ENCODE measurements around the gene ARGFX.
"Not testable (repeated sequence)": the region's sequence is repeated elsewhere in the genome, so short reads cannot be mapped to it uniquely, and the experiment has no call there.

Gene ARGFX

DNA sequence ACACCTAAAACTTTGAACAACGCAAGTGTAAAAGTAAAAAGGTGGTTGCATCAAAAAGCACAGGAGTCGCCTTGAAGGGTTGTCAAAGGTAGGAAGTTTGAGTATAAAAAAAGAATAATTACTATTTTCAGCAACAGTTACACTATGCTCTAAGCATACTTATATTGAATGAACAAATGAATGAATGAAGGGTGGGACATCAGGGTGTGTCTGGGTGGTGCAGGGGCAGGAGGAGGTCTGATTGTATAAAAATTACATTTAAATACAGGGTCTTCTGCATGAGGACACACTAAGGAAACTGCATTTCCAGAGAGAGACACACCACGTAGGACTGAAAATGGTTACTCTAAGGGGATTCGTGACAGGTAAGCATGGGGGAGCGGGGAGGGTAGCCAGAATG, at the start of gene ARGFX:
Gene ARGFX (plus strand): TSS at position 301 of the 400 bp plus-strand sequence. CDS start 2,765 bp downstream, outside the sequence.
- no peak for DNase-seq (ENCODE audit: low read depth in 4 of 4, low spot score in 1 of 4)

DNA sequence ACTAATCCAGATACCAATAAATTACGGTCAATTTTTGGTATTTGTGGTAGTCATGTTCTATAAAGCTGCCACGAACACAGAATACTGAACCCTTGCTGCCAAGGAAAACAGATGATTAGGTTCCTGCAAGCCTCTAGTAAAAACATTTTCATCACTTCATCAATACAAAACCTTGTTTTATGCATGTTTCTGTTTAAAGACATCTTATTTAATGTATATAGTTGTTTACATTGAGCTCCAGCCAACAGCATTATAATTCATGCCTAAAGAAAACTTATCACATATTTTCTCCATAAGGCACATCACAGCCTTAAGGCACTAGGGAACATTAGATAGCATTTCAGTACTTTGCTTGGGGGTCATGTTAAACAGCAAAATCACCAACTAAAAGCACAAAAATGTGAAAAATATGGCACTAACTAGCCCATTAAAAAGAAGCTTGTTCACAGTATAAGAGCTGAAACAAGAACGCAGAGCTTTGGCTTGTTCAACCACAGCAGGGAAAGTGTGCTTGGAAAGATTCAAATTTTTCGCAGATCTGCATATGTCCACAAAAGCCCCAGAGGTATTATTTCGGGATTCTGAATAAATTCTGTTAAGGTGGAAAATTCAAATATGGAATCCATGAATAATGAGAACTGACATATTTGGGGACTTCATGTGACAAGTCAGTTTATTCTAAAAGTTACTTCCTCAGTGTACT, 49.6 kb upstream of the ARGFX start:
- DNase-seq (ENCODE audit: low read depth in 4 of 4, low spot score in 1 of 4), result no peak

DNA sequence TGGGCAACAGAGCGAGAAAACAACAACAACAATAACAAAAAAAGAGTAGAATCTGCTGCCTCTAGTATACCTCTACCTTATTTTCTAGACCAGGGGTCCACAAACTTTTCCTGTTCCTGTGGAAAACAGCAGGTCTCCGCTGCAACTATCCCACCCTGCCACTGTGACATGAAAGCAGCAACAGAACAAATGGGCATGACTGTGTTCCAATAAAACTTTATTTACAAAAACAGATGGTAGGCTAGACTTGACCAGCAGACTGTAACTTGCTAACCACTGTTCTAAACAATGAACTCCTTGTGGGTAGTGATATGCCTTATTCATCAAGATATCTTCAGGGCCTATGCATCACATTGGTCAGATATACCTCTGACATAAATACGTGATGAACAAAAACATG, 47.2 kb upstream of the ARGFX start:
- DNase-seq (ENCODE audit: low read depth in 4 of 4, low spot score in 1 of 4), result no peak

DNA sequence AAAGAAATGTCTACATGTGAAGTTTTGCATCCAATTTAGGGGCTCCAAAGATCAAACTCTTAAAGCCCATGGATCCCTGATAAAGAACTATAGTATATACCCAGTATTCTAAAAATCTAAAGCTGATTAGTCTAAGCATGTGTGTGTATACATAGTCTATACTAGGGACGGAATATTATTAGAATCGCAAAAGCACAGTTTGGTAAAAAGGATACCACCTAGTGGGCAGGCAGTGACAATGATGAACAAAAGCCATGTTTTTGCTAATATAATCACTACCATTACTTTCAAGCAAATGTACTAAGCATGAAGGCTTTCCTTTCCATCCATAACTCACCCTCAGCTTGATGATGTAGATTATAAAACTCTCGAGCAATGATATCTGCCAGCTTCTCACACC, 38.4 kb upstream of the ARGFX start:
- no peak for DNase-seq (ENCODE audit: low read depth in 4 of 4, low spot score in 1 of 4)

DNA sequence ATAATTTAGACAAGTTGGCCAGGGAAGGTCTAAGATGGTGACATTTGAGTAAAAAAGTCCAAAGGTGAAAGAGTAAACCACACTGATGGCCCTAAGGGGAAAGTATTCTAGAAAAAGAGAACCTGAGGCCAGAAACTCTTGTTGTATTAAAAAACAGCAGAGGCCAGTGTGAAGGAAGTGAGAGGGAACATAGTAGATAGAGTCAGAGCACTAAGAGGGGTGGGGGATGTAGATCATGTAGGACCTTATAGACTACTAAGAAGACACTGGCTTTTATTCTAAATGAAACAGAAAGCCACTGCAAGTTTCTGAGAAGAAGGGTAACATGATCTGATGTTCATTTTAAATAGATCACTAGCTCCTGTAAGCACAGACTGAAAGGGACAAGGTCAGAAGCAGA, 36.5 kb upstream of the ARGFX start:
- no peak for DNase-seq (ENCODE audit: low read depth in 4 of 4, low spot score in 1 of 4)

DNA sequence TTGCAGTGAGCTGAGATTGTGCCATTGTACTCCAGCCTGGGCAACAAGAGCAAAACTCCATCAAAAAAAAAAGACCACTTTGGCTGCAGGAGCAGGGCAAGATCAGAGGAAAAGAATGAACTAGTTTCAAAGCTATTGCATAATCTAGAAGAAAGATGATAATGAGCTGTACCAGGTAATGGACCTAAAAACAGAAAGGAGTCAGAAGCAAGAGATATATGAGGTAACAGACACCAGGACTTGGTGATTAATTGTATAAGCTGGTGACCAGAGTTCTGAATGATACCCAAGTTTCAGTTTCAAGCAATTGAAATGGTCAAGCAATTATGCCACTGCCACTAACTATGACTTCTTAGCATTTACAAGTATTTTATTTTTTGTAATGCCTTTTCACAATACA, 24.8 kb upstream of the ARGFX start:
- no peak for DNase-seq (ENCODE audit: low read depth in 4 of 4, low spot score in 1 of 4)

DNA sequence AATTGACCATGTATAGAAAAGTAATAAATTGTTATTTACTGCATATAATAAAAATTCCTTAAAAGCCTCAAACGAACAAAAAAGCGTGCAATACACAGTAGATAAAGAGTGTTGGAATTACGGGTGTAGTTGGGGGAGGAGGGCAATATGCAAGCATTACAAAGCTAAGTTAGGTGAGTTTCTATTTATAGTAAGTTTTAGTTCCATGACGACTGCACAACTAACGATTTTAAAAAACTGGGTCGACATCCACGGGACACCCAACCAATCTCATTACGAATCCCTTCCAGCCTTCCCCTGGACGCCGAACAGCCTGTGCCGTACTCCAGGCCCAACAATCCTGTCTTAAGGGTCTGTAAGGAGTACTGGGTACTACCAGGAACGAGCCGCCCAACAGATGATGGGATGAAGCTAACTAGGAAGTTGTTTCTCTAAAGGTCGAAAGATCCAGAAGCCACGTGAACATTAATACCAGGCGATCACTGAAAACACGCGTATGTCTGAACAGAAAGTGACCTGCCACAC, 22.6 kb upstream of the ARGFX start:
- DNase-seq (ENCODE audit: low read depth in 4 of 4, low spot score in 1 of 4), result no peak

DNA sequence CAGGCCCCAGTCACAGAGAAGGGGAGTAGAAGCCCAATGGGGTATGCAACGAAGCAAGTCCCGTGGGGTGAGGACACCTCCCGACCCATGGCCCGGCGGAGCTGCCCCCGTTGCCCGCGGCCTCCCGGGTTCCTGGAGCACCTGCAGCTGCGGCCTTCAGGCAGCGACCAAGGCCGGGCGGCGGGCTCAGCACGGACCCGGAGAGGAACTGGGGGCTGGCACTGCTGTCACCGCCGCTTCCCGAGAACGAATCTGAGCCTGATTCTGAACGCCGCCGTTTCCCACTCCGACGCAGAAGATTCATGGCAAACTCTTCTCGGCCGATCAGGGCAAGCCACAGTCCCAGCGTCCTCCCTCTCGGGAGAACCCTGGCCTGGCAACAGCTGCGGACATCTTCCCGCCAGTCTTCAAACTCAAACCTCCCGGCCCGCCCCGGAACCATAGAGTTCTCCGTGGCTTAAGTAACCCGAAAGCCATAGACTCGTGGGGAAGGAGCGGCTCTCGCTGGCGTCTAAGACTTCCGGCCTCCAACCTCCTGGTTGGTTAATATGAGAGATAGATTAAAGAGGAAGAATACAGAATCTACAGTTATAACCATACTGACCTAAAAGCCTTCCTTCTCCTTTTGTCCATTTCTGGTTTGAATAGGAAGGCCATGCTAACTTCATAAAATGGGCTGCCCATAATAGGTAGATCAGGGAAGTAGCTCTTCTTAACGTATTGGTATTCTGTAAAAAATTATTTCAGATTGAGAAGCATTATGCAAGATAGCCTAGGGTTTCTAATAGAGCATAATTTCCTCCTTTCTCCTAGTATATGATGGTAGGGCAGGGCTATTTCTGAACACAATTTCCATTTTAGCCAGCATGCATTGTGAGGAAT, 21.9 kb upstream of the ARGFX start, which contains the start of gene POLQ:
Gene POLQ (minus strand): TSS at position 415 of the 882 bp plus-strand sequence. CDS start 111 bp downstream, at position 304.
- DNase-seq (ENCODE audit: low read depth in 4 of 4, low spot score in 1 of 4), result peak; percentile 70 to 83 (median 76)

DNA sequence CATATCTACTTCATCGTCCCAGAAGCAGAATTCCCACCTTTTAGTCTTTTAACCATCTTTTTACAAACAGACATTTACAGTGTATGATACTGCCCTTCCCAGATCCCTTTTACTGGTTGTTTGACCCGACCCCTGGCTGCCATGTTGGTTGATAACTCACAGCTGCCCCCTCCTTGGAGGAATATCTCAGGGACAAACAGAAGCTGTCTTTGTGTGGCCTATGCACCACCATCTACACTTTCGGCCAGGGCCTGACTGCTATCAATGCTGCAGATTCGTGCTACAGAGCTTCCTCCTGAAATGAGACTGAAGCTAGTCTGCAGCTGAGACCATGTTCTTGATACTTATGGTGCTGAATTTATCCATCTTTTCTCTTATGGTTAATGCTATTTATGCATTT, 15.4 kb upstream of the ARGFX start:
- no peak for DNase-seq (ENCODE audit: low read depth in 4 of 4, low spot score in 1 of 4)

DNA sequence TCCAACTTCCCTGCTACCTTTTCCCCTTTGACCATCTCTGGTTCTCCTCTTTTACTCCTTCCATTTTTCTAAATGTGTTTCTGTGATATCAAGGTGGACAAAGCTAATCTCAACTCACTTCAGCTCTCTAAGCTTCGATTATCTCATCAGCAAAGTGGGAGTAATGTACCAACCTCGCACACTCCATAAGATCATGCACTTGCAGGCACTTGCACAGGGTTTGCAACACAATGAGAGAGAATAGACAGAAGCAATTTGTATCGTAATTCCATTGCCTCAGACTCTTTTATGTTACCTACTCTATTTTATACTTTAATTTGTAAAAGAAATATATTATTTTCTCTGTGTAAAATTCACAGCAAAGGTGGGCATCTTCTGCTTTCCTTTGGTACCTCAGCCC, 15.0 kb upstream of the ARGFX start:
- DNase-seq (ENCODE audit: low read depth in 4 of 4, low spot score in 1 of 4), result no peak

DNA sequence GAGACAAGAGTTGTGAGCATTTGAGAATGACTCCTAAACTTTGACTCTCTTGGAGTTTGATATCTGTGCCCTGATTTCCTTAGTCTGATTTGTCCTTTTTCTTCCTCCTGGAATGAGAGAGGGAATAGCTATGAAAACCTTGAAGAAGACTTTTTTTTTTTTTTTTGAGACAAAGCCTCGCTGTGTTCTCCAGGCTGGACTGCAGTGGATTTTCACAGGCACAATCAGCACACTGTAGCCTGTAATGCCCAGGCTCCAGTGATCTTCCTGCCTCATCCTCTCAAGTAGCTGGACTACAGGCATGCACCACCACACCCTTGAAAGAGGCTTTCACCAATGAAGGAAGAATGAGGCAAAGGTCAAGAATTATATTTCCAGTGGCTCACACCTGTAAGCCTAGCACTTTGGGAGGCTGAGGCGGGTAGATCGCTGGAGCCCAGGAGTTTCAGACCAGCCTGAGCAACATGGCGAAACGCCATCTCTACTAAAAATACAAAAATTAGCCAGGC, 10.3 kb upstream of the ARGFX start:
- DNase-seq (ENCODE audit: low read depth in 4 of 4, low spot score in 1 of 4), result no peak

DNA sequence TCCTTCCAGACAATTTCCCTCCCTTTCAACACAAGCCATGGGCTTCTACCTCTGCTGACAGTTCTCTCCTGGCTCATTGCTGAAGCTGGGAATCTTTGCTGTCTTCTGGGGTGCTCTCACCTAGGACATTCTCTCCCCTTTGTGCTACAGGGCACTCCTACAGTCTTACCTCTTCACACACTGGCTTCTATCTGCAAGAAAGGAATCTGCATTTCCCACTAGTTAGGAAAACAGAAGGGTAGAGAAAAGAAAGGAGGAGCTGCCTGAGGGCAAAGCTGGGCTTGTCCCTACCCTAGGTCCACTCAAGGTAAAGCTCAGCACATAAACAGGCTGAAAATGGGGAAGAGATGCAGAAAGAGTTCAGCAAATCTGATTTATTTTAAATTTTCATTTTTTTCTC, 5.6 kb upstream of the ARGFX start:
- DNase-seq (ENCODE audit: low read depth in 4 of 4, low spot score in 1 of 4), result no peak

DNA sequence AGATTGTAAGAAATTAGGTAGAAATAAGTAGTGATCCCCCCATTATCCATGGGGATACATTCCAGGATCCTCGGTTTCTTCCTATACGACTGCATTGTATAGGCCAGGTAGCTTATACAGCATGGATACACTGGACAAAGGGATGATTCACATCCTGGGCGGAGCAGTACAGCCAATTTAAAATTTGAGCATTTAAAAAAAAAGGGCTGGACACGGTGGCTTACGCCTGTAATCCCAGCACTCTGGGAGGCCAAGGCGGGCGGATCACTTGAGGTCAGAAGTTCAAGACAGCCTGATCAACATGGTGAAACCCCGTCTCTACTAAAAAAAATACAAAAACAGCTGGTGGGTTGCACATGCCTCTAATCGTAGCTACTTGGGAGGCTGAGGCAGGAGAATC, 976 bp upstream of the ARGFX start:
- DNase-seq (ENCODE audit: low read depth in 4 of 4, low spot score in 1 of 4), result no peak

DNA sequence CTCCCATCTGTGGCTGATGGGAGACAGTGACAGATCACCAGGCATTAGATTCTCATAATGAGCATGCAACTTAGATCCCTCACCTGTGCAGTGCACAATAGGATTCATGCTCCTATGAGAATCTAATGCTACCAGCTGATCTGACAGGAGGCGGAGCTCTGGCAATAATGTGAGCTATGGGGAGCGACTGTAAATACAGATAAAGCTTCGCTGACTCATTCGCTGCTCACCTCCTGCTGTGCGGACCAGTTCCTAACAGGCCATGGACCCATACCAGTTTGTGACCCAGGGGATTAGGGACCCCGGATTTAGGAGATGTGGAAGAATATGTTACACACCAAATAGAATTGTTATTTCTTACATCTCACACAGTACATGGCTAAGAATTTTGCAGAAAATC, 6.7 kb downstream of the ARGFX start:
- no peak for DNase-seq (ENCODE audit: low read depth in 4 of 4, low spot score in 1 of 4)

DNA sequence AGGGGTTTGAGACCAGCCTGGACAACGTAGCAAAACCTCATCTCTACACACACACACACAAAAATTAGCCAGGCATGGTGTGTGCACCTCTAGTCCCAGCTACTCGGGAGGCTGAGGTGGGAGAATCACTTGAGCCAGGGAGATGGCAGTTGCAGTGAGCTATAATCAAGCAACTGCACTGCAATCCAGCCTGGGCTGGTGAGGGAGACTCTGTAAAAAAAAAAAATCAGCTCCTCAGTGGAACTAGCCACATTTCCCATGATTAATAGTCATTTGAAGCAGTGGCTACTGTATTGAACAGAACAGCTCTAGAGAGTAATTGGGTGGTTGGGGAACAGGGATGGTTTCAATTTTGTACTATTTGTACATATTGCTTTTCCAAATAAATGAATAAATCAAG, 13.9 kb downstream of the ARGFX start:
- DNase-seq (ENCODE audit: low read depth in 4 of 4, low spot score in 1 of 4), result no peak

DNA sequence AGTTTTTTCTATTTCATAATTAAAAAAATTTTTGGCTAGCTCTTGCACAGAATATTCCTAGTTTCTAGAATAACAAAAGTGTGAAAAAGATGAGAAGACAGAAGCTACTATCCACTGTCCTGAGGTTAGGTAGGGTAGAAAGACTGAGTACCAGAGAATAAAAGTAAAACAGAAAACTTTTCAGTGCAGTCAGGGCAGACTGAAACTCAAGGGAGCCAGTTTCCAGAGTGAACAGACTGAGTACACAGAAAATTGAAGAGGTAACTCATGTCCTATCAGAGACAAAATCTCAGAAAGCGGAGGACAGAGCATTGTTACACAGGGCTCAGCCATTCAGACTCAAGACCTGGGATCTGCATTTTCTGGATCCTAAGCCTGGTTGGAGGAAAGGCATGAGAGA, 16.7 kb downstream of the ARGFX start:
- no peak for DNase-seq (ENCODE audit: low read depth in 4 of 4, low spot score in 1 of 4)

DNA sequence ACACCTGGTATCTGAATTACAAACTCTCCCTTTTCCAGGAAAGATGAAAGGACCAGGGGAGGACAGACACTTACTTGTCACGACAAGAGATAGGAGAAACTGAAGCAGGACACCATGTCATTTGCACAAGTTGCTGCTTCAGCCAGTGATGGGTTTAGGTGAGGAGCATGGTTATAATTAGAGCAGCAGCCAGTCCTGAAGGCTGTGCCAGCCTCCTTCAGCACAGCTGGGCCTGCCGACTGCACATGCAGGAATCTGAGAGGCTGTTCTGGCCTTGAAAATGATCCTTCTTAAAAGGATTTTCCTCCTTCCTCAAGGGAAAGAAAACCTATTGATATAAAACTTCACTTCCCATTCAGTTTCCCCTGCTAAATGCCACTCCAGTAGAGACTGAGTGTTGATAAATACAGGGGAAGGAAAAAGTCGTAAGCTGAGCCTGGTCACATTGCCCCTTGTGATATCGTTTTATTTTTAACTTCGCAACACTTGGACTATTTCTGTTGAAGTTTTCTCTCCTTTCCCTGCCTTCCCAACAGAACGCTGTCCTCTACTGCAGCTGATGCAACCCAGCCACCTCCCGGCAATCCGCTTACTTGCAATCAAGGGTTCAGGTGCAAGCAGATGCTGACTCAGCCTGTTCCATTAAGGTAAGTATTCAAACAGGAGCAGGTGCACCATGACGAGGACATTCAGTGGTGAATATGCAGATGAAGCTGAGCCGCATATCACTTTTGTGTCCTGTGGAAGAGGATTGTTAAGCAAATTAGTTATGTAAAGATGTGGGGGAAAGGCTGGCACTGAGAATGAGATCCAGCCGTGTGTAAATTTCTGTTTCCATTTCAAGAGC, 25.3 kb downstream of the ARGFX start, which contains the start of gene FBXO40:
Gene FBXO40 (plus strand): TSS at position 524 of the 847 bp plus-strand sequence. CDS start 27,197 bp downstream, outside the sequence.
- DNase-seq (ENCODE audit: low read depth in 4 of 4, low spot score in 1 of 4), result no peak

DNA sequence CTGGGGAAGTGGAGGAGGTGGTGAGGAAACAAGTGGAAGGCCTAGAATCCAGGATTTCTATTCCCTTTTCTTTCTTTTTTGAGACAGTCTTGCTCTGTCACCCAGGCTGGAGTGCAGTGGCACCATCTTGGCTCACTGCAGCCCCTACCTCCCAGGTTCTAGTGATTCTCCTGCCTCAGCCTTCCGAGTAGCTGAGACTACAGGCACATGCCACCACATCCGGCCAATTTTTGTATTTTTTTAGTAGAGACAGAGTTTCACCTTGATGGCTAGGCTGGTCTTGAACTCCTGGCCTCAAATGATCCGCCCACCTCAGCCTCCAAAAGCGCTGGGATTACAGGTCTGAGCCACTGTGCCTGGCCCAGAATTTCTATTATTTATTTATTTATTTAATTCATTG, 26.1 kb downstream of the ARGFX start:
- not testable (repeated sequence) for DNase-seq (ENCODE audit: low read depth in 4 of 4, low spot score in 1 of 4)

DNA sequence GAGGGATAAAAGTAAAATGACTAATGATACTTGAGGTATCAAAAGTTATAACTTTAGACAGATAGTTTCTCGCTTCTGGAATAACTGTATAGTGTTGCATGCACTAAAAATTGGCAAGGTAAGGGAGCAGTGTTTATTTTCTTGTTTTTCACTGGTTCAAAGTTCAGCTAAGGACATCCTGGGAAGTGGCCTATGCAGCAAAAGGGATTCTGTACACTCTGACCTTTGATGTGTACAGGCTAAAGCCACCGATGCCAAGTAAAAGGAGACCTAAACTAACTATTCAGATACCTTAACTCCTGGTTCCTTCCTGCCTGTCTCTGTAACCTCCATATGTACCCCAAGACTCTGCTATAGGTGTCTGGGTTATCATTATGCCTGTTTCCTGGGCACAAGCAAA, 27.1 kb downstream of the ARGFX start:
- no peak for DNase-seq (ENCODE audit: low read depth in 4 of 4, low spot score in 1 of 4)

DNA sequence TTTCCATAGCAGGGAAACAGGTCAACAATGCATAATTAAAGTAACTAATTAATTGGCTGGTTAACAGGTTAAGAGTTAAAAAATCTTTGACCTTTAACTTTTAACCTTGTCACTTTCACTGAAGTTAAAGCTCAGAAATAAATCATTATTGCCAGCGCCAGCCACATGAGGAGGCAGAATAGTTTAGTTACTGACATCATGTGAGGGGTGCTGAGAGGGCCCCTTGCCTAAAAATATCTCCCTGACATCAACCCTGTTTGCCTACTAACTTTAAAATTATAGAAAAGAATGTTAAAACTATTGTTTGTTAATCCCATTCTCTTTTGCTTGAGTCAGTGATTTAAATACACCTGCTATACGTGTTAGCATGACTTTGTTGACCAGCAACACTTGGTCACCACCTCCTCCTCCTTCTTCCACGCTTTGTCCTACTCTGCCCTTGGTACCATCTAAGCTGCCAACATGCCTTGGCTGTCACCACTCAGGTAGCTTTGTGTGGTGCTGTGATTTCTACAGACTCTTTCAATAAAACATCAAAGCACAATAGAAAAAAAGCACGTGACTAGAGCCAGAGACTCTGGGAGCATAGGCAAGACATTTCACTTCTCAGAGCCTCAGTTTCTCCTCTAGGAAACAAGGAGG, 28.1 kb downstream of the ARGFX start:
- no peak for DNase-seq (ENCODE audit: low read depth in 4 of 4, low spot score in 1 of 4)

Data from stimulated activated CD4-positive, alpha-beta T cell treated with anti-CD3 and anti-CD28 coated beads, Interleukin-1b, Interleukin-23, amount 100 ng/mL, for 24 hours (primary cell).